ENCODE data around the gene NEUROG1. TPM values are rescaled to one million over a fixed set of nuclear protein-coding genes. Genes with fewer than 3 reads are reported as not detected.

NEUROG1 gene
- total RNA-seq, 2 donors from 2014 or later, result not detected

DNA sequence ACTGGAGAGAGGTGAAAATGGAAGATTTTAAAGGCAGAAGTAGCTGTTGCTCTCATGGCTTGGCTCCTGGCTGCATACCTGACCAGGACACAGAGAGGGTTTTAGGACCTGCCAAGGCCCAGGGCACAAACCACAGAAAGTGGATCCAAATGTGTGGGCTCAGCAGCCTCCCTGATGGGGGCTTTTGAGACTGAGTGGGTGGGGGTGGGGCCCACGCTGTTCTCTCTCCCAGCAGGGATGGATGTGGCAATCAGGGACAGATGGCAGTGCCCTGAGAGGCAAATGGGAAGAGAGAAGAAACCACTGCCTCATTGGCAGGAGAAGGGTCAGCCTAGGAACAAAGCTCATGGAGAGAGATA is 48.7 kb downstream of the NEUROG1 start:
- Histone ChIP-seq H3K27ac (no peak overlapping the region), H3K27me3 (replicated peaks; ENCODE audit: insufficient read depth) (peaks cover 6% of the 10 kb centered on the region), H3K4me1 (ENCODE audit: control insufficient read depth in 1 of 2, low read depth in 2 of 2) (peaks cover 5 to 26% of the 10 kb centered on the region in 2 donors), H3K36me3 (no peaks in the 10 kb centered on the region), H3K9me3 (no peaks in the 10 kb centered on the region), H3K4me3 (no peak overlapping the region)
- ATAC-seq (ENCODE audit: insufficient number of reproducible peaks, low FRiP score, low read depth) (no peak), DNase-seq (ENCODE audit: low spot score) (no peak)
- TF ChIP-seq, protein P1, sequence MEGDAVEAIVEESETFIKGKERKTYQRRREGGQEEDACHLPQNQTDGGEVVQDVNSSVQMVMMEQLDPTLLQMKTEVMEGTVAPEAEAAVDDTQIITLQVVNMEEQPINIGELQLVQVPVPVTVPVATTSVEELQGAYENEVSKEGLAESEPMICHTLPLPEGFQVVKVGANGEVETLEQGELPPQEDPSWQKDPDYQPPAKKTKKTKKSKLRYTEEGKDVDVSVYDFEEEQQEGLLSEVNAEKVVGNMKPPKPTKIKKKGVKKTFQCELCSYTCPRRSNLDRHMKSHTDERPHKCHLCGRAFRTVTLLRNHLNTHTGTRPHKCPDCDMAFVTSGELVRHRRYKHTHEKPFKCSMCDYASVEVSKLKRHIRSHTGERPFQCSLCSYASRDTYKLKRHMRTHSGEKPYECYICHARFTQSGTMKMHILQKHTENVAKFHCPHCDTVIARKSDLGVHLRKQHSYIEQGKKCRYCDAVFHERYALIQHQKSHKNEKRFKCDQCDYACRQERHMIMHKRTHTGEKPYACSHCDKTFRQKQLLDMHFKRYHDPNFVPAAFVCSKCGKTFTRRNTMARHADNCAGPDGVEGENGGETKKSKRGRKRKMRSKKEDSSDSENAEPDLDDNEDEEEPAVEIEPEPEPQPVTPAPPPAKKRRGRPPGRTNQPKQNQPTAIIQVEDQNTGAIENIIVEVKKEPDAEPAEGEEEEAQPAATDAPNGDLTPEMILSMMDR (IDR thresholded peaks at IDR 0.05), result no peak

DNA sequence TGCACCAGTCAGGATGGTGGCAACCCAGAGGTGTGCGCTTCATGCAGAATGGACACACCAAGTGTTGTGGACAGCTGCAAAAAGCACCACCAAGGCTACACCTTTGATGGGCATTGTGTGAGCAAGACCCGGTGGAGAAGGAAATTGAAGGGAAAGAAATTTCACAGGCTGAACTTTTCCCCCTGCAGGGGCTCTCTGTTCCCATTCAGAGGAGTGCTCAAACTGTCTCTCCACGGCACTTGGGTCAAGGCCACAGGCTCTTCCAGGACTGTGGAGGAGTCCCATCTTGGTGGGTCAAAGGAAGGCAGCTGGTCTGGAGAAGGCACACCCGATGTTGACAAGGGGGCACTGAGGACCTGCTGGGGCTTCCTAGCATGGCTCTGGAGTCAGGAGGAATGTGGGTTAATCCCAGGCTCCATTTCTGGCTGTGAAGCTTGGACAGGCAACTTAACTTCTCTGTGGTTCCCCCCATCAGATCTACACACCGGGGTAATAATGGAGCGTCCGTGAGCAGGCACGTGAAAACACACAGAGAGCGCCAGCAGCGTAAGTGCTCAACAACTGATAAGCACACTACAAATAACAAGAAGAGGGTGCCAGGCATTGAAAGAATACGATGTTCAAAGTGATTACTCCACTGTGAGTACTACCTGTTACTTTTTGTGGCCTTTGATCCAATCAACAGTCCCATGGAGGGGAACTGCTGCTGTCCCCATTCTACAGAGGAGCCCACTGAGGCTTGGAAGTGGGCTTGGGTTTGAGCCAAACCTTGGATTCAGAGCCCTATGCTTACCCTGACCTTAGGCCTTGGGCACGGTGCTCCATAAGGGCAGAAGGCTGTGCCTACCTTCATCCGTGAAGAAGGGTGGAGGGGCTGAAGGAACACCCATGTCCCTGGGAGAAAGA is 49.4 kb downstream of the NEUROG1 start:
- Histone ChIP-seq H3K9me3 (no peaks in the 10 kb centered on the region), H3K27ac (no peak overlapping the region), H3K36me3 (no peaks in the 10 kb centered on the region), H3K4me3 (no peak overlapping the region), H3K27me3 (replicated peaks; ENCODE audit: insufficient read depth) (peaks cover 6% of the 10 kb centered on the region), H3K4me1 (ENCODE audit: control insufficient read depth in 1 of 2, low read depth in 2 of 2) (peaks cover 5 to 26% of the 10 kb centered on the region in 2 donors)
- ATAC-seq (ENCODE audit: insufficient number of reproducible peaks, low FRiP score, low read depth) (no peak), DNase-seq (ENCODE audit: low spot score) (no peak)
- TF ChIP-seq, protein P1 (IDR thresholded peaks at IDR 0.05), result no peak

GRCh38 chr5:135484674-135485086 is 51.1 kb downstream of the NEUROG1 start:
- Histone ChIP-seq H3K4me1 (ENCODE audit: control insufficient read depth in 1 of 2, low read depth in 2 of 2) (peaks cover 5 to 20% of the 10 kb centered on the region in 2 donors), H3K27me3 (replicated peaks; ENCODE audit: insufficient read depth) (peaks cover 6% of the 10 kb centered on the region), H3K27ac (no peak overlapping the region), H3K36me3 (no peaks in the 10 kb centered on the region), H3K4me3 (no peak overlapping the region), H3K9me3 (no peaks in the 10 kb centered on the region)
- TF ChIP-seq, protein P1 (IDR thresholded peaks at IDR 0.05), result no peak
- ATAC-seq (ENCODE audit: insufficient number of reproducible peaks, low FRiP score, low read depth) (no peak), DNase-seq (ENCODE audit: low spot score) (no peak)

Other genes with a start within 250 kb of the NEUROG1 start
- gene MACROH2A1, start 136.7 kb downstream of the NEUROG1 start, total RNA-seq, result 100 to 1,000 TPM; 153 to 192 TPM
- not detected for gene DCANP1, start 88.6 kb downstream of the NEUROG1 start, total RNA-seq
- not detected for gene TIFAB, start 83.6 kb downstream of the NEUROG1 start, total RNA-seq
- gene CXCL14, start 43.0 kb upstream of the NEUROG1 start, total RNA-seq, result 10 to 100 TPM; 27.5 to 28.7 TPM